Natural killer cell (primary cell): Measurements from ENCODE around the gene KRT34. TPM values are rescaled to one million over a fixed set of nuclear protein-coding genes. Genes with fewer than 3 reads are reported as not detected.
A peak's percentile ranks its signal among the peaks of the same experiment; 100 is the strongest.

ENCODE experiments used
- ATAC-seq, 3 donors: fragments of 150-1000 bp in 2 of 3; fragments of 200-7000 bp in 1 of 3; cut with Tn5 transposase; 1 replicate in 1 of 3; 2 replicates in 2 of 3; pipeline ENCODE4 v1.10.0; 2021; ENCODE audit warnings: mild to moderate bottlenecking in 2 of 3, moderate library complexity in 2 of 3
- DNase-seq, 2 donors: peaks; one replicate each; pipeline versions ENCODE4 v3.0.0 to v3.0.0-alpha.2; 2013 to 2021; ENCODE audit warnings: mixed read lengths in 1 of 2
- H3K27ac ChIP-seq: one replicate; pipeline ENCODE4 v1.5.1; 2013; ENCODE audit warnings: mild to moderate bottlenecking, low read length
- H3K27me3 ChIP-seq: one replicate; pipeline ENCODE4 v1.6.1; 2013; ENCODE audit warnings: low read length; ENCODE audit not compliant: control insufficient read depth, insufficient read depth
- H3K36me3 ChIP-seq: one replicate; pipeline ENCODE4 v1.6.1; 2013; ENCODE audit warnings: low read length; ENCODE audit not compliant: control insufficient read depth, insufficient read depth
- H3K4me1 ChIP-seq: one replicate; pipeline ENCODE4 v1.6.1; 2013; ENCODE audit warnings: low read length; ENCODE audit not compliant: control insufficient read depth, insufficient read depth
- H3K4me3 ChIP-seq: one replicate; pipeline ENCODE4 v1.5.1; 2013; ENCODE audit warnings: low read length
- H3K9me3 ChIP-seq: one replicate; pipeline ENCODE4 v1.6.1; 2013; ENCODE audit warnings: low read length; ENCODE audit not compliant: control insufficient read depth, insufficient read depth
- H3K27ac Mint-ChIP-seq, 2 donors: one replicate each; pipeline ENCODE4 v1.8.0; 2022; ENCODE audit warnings: mild to moderate bottlenecking in 2 of 2, mixed read lengths in 2 of 2, moderate library complexity in 1 of 2
- H3K27me3 Mint-ChIP-seq, 2 donors: one replicate each; pipeline ENCODE4 v1.8.0; 2022; ENCODE audit warnings: low read depth in 2 of 2, mixed read lengths in 2 of 2
- H3K36me3 Mint-ChIP-seq: one replicate; pipeline ENCODE4 v1.8.0; 2022; ENCODE audit warnings: mixed read lengths
- H3K4me1 Mint-ChIP-seq, 2 donors: one replicate each; pipeline ENCODE4 v1.8.0; 2022; ENCODE audit warnings: mixed read lengths in 2 of 2
- H3K4me3 Mint-ChIP-seq: one replicate; pipeline ENCODE4 v1.8.0; 2022; ENCODE audit warnings: mild to moderate bottlenecking, moderate library complexity, mixed read lengths
- H3K9me3 Mint-ChIP-seq, 2 donors: one replicate each; pipeline ENCODE4 v1.8.0; 2022; ENCODE audit warnings: mixed read lengths in 2 of 2
- WGBS: methylation state at CpG from one replicate; pipeline ENCODE4 v1.1.7; 2013; ENCODE audit warnings: missing lambda C conversion rate; ENCODE audit not compliant: insufficient coverage; 5-methylcytosine and 5-hydroxymethylcytosine counted together
- intact Hi-C: fragments of 100-400 bp; cut with micrococcal nuclease; formaldehyde crosslinking; loops from one replicate; pipeline ENCODE4 v1.14.2; 2022
- total RNA-seq, 4 donors: library from RNA; stranded (reverse); fragments of 120-200 nt in 1 of 4; gene quantifications; one replicate each; pipeline versions ENCODE4 v1.2.3 to v1.2.4, GENCODE V29; 2013 to 2022
- TF ChIP-seq, protein P1 (sequence below): fragments of 200-600 bp; IDR thresholded peaks from one replicate; pipeline ENCODE4 v1.8.0; 2022; ENCODE audit warnings: antibody characterized with exemption

Gene KRT34
- total RNA-seq, 3 donors from 2014 or later (not counting 1 experiment from before 2014, with no cell fraction given): not detected

DNA sequence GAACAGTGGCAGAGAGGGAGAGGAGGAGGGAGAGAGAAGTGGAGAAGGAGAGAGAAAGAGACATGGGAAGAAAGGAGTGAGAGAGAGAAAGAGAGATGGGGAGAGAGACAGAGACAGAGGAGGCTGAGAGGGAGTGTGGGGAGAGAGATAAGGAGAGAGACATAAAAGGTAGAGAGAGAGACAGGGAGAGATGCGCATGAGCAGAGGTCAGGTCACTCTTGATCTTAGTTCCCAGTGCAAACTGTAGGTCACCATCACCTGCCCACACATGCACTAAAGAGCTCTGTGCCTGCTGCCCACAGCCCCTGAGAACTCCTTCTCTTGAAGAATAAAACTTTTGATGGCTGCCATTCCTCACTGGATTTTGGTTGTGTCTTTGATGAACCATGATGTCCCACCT, 46.4 kb downstream of the KRT34 start:
- no peak overlapping the region for H3K4me3 ChIP-seq
- intact Hi-C loops: no loop called here
- H3K9me3 ChIP-seq: no peaks in the 10 kb centered on the region
- Mint-ChIP-seq H3K27ac (no peak overlapping the region), H3K4me3 (no peak overlapping the region), H3K36me3 (no peaks in the 10 kb centered on the region), H3K9me3 (no peaks in the 10 kb centered on the region), H3K4me1 (peaks cover 32 to 44% of the 10 kb centered on the region in 2 donors), H3K27me3 (peaks cover 0 to 11% of the 10 kb centered on the region in 2 donors)
- H3K4me1 ChIP-seq: peaks cover 47% of the 10 kb centered on the region
- ATAC-seq (no peak), DNase-seq (no peak)
- TF ChIP-seq, protein P1, sequence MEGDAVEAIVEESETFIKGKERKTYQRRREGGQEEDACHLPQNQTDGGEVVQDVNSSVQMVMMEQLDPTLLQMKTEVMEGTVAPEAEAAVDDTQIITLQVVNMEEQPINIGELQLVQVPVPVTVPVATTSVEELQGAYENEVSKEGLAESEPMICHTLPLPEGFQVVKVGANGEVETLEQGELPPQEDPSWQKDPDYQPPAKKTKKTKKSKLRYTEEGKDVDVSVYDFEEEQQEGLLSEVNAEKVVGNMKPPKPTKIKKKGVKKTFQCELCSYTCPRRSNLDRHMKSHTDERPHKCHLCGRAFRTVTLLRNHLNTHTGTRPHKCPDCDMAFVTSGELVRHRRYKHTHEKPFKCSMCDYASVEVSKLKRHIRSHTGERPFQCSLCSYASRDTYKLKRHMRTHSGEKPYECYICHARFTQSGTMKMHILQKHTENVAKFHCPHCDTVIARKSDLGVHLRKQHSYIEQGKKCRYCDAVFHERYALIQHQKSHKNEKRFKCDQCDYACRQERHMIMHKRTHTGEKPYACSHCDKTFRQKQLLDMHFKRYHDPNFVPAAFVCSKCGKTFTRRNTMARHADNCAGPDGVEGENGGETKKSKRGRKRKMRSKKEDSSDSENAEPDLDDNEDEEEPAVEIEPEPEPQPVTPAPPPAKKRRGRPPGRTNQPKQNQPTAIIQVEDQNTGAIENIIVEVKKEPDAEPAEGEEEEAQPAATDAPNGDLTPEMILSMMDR: no peak
- WGBS: 100% methylated on average over 1 of the region's 1 CpG
- H3K27me3 ChIP-seq: no peaks in the 10 kb centered on the region
- H3K27ac ChIP-seq: no peak overlapping the region
- no peaks in the 10 kb centered on the region for H3K36me3 ChIP-seq

DNA sequence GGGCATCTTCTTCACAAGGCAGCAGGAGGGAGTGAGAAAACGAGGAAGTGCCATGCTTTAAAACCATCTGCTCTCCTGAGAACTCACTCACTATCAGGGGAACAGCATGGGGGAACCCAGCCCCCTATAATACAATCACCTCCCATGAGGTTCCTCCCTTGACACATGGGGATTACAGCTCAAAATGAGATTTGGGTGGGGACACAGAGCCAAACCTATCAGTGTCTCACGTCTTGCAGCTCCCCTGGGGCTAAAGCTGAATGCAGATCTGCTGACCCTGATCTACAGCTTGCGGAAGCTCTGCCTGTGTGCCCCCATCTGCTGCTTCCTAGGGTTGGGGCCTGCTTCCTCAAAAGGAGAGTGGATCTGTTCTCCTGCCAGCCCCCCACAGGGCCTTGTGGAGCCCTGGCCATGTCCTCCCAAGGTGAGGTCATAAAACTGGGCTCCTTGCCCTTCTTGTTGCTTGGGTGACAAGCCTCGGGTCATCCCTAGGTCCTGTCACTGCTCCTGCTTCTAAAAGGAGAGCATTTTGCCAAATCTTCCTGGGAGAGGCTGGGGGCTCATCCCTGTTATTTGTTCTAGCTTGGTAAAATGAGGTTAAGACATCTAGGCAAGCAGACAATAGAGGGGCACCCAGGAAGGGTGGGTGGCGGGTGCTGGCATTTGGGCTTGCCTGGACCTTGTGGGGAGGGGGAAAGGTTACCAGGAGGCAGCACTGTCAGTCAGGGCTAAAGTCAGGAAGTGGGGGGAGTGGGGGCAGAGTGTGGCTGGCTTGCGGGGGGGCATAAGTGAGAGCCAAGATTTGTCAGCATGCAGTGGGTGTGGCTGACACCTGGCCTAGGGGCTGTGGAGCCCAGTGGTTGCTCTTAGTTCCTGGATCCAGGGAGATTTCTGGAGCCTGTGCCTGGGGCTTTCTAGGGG, 47.5 kb downstream of the KRT34 start:
- no peaks in the 10 kb centered on the region for H3K9me3 ChIP-seq
- Mint-ChIP-seq H3K4me1 (peaks cover 21 to 33% of the 10 kb centered on the region in 2 donors), H3K27ac (peak overlapping the region in 1 of 2 donors; percentile 38), H3K4me3 (no peak overlapping the region), H3K36me3 (no peaks in the 10 kb centered on the region), H3K9me3 (no peaks in the 10 kb centered on the region), H3K27me3 (peaks cover 0 to 9% of the 10 kb centered on the region in 2 donors)
- TF ChIP-seq, protein P1: no peak
- ATAC-seq (peak in 2 of 3 donors; percentile 35 to 40), DNase-seq (peak in 1 of 2 donors; percentile 47)
- H3K4me1 ChIP-seq: peaks cover 36% of the 10 kb centered on the region
- intact Hi-C loops: no loop called here
- 59% methylated on average over 6 of the region's 6 CpGs for WGBS
- no peaks in the 10 kb centered on the region for H3K36me3 ChIP-seq
- no peak overlapping the region for H3K4me3 ChIP-seq
- H3K27me3 ChIP-seq: no peaks in the 10 kb centered on the region
- no peak overlapping the region for H3K27ac ChIP-seq

DNA sequence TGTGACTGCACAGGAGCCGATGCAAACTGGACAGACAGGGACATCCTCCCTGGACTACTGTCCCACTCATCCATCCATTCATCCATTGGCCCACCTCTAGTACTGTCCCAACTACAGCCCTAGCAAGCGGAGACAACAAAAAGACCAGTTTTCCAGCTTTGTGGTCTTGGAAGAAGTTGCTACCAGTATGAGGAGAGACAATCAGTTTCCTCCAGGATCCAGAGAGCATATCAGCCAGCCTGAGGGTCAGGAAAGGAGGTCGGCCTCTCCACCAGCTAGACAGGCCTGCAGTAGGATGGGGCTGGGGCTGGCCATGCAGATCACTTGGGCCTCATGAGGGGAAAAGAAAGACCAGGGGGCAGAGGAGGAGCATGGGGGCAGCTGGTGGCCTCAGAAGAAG, 48.3 kb downstream of the KRT34 start:
- Histone ChIP-seq H3K9me3 (no peaks in the 10 kb centered on the region), H3K27me3 (no peaks in the 10 kb centered on the region), H3K4me1 (peaks cover 32% of the 10 kb centered on the region), H3K27ac (no peak overlapping the region), H3K36me3 (no peaks in the 10 kb centered on the region), H3K4me3 (no peak overlapping the region)
- Mint-ChIP-seq H3K27ac (peak overlapping the region; percentile 7 to 25), H3K36me3 (no peaks in the 10 kb centered on the region), H3K27me3 (peaks cover 0 to 9% of the 10 kb centered on the region in 2 donors), H3K4me3 (peak overlapping the region; percentile 18), H3K9me3 (no peaks in the 10 kb centered on the region), H3K4me1 (peaks cover 13 to 25% of the 10 kb centered on the region in 2 donors)
- TF ChIP-seq, protein P1: no peak
- no peak for ATAC-seq
- intact Hi-C loops: no loop called here
- 97% methylated on average over 3 of the region's 3 CpGs for WGBS
- DNase-seq: no peak
